Endothelial cell of umbilical vein (primary cell): ENCODE data around the gene TMPRSS6. TPM values are rescaled to one million over a fixed set of nuclear protein-coding genes. Genes with fewer than 3 reads are reported as not detected.

Experiments
- BruUV-seq: library from RNA; stranded (reverse); fragments of 400-500 nt; replicated peaks from 2 replicates; lab custom pipeline; 2021; lab: Mats Ljungman, UMichigan
- CTCF ChIA-PET: fragments of 300-600, 350-600 bp; sonication (Branson Sonifier 250); formaldehyde crosslinking; loops from one replicate; lab custom pipeline; 2021; ENCODE audit warnings: antibody characterized with exemption, inconsistent platforms; lab: Charles Lee
- POLR2A ChIA-PET: fragments of 300-600, 350-600 bp; sonication (Branson Sonifier 250); formaldehyde crosslinking; loops from one replicate; lab custom pipeline; 2021; ENCODE audit warnings: antibody characterized with exemption, inconsistent platforms; lab: Charles Lee
- DNase-seq: peaks from one replicate; pipeline ENCODE4 v3.0.0-alpha.2; 2011; ENCODE audit warnings: low read depth, low spot score
- FAIRE-seq: peaks from 2 replicates; lab custom pipeline; 2011; peaks lifted over from hg19 to GRCh38; lab: Jason Lieb, UNC
- H2AFZ ChIP-seq: 2 replicates; pipeline ENCODE4 v1.6.0; 2012; ENCODE audit warnings: low read depth, low read length, control low read depth, inconsistent platforms
- H3K27ac ChIP-seq: 2 replicates; pipeline ENCODE4 v1.5.1; 2011; ENCODE audit warnings: low read depth, mild to moderate bottlenecking, control low read depth, low read length, moderate library complexity; ENCODE audit not compliant: insufficient read depth
- H3K27me3 ChIP-seq, 2 experiments: 2 replicates each; pipeline versions ENCODE4 v1.6.0 to v1.6.1; 2011; ENCODE audit warnings: low read length in 2 of 2, mixed read lengths in 1 of 2; ENCODE audit not compliant: control insufficient read depth in 2 of 2, insufficient read depth in 2 of 2
- H3K36me3 ChIP-seq, 2 experiments: 2 replicates in 1 of 2; 3 replicates in 1 of 2; pipeline ENCODE4 v1.5.1; 2011; ENCODE audit warnings: low read length in 2 of 2, mild to moderate bottlenecking in 1 of 2, moderate library complexity in 1 of 2; ENCODE audit not compliant: control insufficient read depth in 2 of 2, insufficient read depth in 2 of 2; ENCODE audit errors: extremely low read depth in 1 of 2
- H3K4me1 ChIP-seq: 3 replicates; pipeline ENCODE4 v1.5.1; 2011; ENCODE audit warnings: mild to moderate bottlenecking, low read length; ENCODE audit not compliant: control insufficient read depth, insufficient read depth; ENCODE audit errors: extremely low read depth
- H3K4me2 ChIP-seq: 2 replicates; pipeline ENCODE4 v1.6.1; 2011; ENCODE audit warnings: low read length, control low read depth, mixed read lengths; ENCODE audit not compliant: insufficient read depth
- H3K4me3 ChIP-seq, 3 experiments: fragments of 200-600 bp in 1 of 3; sonication (generic), shearing (Covaris generic) in 1 of 3; replicated peaks in 1 of 3; 2 replicates each; pipeline ENCODE4 v1.5.1; 2011 to 2016; ENCODE audit warnings: control low read depth in 3 of 3, low read length in 3 of 3, mild to moderate bottlenecking in 2 of 3, inconsistent platforms in 1 of 3, low read depth in 1 of 3, moderate library complexity in 1 of 3; ENCODE audit not compliant: insufficient read depth in 1 of 3
- H3K79me2 ChIP-seq: 2 replicates; pipeline ENCODE4 v1.6.0; 2012; ENCODE audit warnings: low read length, inconsistent platforms; ENCODE audit not compliant: control insufficient read depth, insufficient read depth
- H3K9ac ChIP-seq: replicated peaks from 2 replicates; pipeline ENCODE3; 2011; ENCODE audit warnings: low read length, control low read depth; ENCODE audit not compliant: insufficient read depth; ENCODE audit errors: extremely low read depth
- H3K9me1 ChIP-seq: replicated peaks from 3 replicates; pipeline ENCODE4 v1.6.0; 2011; ENCODE audit warnings: mild to moderate bottlenecking, low read length; ENCODE audit not compliant: control insufficient read depth, insufficient read depth; ENCODE audit errors: extremely low read depth
- H3K9me3 ChIP-seq: replicated peaks from 2 replicates; pipeline ENCODE4 v1.5.1; 2012; ENCODE audit warnings: low read length, inconsistent platforms; ENCODE audit not compliant: control insufficient read depth, insufficient read depth
- H4K20me1 ChIP-seq: replicated peaks from 2 replicates; pipeline ENCODE3; 2011; ENCODE audit warnings: mild to moderate bottlenecking, low read length; ENCODE audit not compliant: control insufficient read depth, insufficient read depth; ENCODE audit errors: extremely low read depth
- EZH2 ChIP-seq: IDR thresholded peaks from 2 replicates; pipeline ENCODE4 v1.6.1; 2012; ENCODE audit warnings: borderline replicate concordance, low read depth, mild to moderate bottlenecking, moderate library complexity, low read length, inconsistent platforms; ENCODE audit not compliant: severe bottlenecking
- FOS ChIP-seq: IDR thresholded peaks from 2 replicates; pipeline ENCODE4 v1.6.1; 2011; ENCODE audit warnings: mild to moderate bottlenecking, low read length, moderate library complexity, borderline replicate concordance; ENCODE audit not compliant: insufficient read depth
- GATA2 ChIP-seq: IDR thresholded peaks from 2 replicates; pipeline ENCODE4 v1.7.0; 2011; ENCODE audit warnings: low read depth, mild to moderate bottlenecking, moderate library complexity, mixed read lengths, low read length; ENCODE audit not compliant: insufficient read length, insufficient read depth
- JUN ChIP-seq: IDR thresholded peaks from 2 replicates; pipeline ENCODE4 v1.6.1; 2011; ENCODE audit warnings: borderline replicate concordance, low read depth; ENCODE audit not compliant: insufficient read length, insufficient read depth
- MYC ChIP-seq: IDR thresholded peaks from one replicate; pipeline ENCODE4 v1.6.1; 2011; ENCODE audit warnings: mild to moderate bottlenecking, low read depth, low read length
- POLR2A ChIP-seq: IDR thresholded peaks from 2 replicates; pipeline ENCODE4 v1.6.1; 2012; ENCODE audit warnings: low read depth, mild to moderate bottlenecking, control low read depth, low read length
- POLR2AphosphoS5 ChIP-seq: IDR thresholded peaks from 2 replicates; pipeline ENCODE4 v1.6.1; 2012; ENCODE audit warnings: low read depth, mild to moderate bottlenecking, control low read depth, low read length, moderate library complexity; ENCODE audit not compliant: insufficient read depth
- dilution Hi-C: fragments of 300-500 bp; cut with MboI; formaldehyde crosslinking; loops from one replicate; pipeline ENCODE4 v1.15.0; 2019; ENCODE audit warnings: low sequenced_read_pairs; ENCODE audit not compliant: extremely low pct_ligation_motif_present
- intact Hi-C: fragments of 100-400 bp; cut with micrococcal nuclease; formaldehyde crosslinking; loops from one replicate; pipeline ENCODE4 v1.10.0; 2022
- polyA plus RNA-seq, 4 experiments: library from polyadenylated mRNA; depleted of rRNA in 3 of 4; stranded (reverse) in 3 of 4; unstranded in 1 of 4; fragments of >200 nt; gene quantifications; 2 replicates each; pipeline versions ENCODE4 v1.2.1 to v1.2.3, GENCODE V29; 2011 to 2012; ENCODE audit warnings: missing spikeins in 1 of 4
- total RNA-seq: library from RNA; stranded (reverse); gene quantifications from 2 replicates; pipeline ENCODE4 v1.2.3, GENCODE V29; 2021
- TF ChIP-seq, protein P1 (sequence below), 2 donors: IDR thresholded peaks; 1 replicate in 1 of 2; 2 replicates in 1 of 2; pipeline ENCODE4 v1.5.1; 2011; ENCODE audit warnings: low read length in 2 of 2, mild to moderate bottlenecking in 2 of 2, moderate library complexity in 2 of 2, control low read depth in 1 of 2, inconsistent platforms in 1 of 2, low read depth in 1 of 2; ENCODE audit not compliant: insufficient read depth in 1 of 2; ENCODE audit errors: extremely low read depth in 1 of 2
- TF ChIP-seq, protein P2 (sequence below): IDR thresholded peaks from 2 replicates; pipeline ENCODE4 v1.6.1; 2011; ENCODE audit not compliant: insufficient read depth, insufficient read length

TMPRSS6 gene
- total and polyA plus RNA-seq, 2 donors (not counting 3 experiments of a cell fraction or from before 2014, with no cell fraction given): not detected

DNA sequence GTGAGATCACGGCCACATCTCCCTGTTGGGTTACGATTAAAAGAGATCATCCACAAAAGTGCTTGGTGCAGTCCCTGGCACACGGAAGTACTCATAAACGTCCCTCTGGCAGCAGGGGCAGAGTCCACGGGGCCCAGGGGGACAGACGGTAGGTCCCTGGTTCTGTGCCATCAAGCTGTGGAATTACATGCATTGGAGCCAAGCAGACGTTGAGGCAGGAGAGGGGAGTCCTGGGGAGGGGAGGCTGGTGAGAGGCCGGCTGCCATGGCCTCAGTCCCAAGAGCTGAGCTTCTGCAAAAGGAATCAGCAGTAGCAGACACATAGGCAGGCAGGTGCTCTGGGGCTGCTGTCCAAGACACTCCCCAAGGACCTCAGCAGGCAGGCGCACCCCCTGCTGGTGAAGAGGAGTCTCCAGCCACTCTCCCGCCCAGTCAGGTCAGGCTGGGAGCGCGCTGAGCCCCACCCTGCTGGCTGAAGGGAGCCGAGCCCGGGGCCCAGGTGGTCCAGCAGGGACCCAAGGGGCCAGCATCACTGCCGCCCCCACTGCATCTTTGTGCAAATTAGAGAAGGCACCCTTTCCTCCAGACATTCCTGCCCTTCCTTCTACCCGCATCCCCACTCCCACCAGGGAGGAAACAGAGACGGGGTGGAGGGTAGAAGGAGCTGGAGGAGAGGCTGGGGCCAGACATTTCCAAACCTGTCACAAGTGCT lies 65.5 kb downstream of the TMPRSS6 start:
- no TSS peak for BruUV-seq
- peaks cover 16% of the 10 kb centered on the region for H3K4me1 ChIP-seq
- no peaks in the 10 kb centered on the region for H4K20me1 ChIP-seq
- H3K4me3 ChIP-seq: no peak overlapping the region
- no peak for TF ChIP-seq EZH2
- TF ChIP-seq, protein P1, sequence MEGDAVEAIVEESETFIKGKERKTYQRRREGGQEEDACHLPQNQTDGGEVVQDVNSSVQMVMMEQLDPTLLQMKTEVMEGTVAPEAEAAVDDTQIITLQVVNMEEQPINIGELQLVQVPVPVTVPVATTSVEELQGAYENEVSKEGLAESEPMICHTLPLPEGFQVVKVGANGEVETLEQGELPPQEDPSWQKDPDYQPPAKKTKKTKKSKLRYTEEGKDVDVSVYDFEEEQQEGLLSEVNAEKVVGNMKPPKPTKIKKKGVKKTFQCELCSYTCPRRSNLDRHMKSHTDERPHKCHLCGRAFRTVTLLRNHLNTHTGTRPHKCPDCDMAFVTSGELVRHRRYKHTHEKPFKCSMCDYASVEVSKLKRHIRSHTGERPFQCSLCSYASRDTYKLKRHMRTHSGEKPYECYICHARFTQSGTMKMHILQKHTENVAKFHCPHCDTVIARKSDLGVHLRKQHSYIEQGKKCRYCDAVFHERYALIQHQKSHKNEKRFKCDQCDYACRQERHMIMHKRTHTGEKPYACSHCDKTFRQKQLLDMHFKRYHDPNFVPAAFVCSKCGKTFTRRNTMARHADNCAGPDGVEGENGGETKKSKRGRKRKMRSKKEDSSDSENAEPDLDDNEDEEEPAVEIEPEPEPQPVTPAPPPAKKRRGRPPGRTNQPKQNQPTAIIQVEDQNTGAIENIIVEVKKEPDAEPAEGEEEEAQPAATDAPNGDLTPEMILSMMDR (IDR thresholded peaks at IDR 0.05; ENCODE audit: extremely low read depth in 1 of 2, insufficient read depth in 1 of 2, low read depth in 1 of 2, low read length in 2 of 2): peak; percentile 68 to 83
- no peaks in the 10 kb centered on the region for H3K27me3 ChIP-seq
- no peaks in the 10 kb centered on the region for H3K36me3 ChIP-seq
- POLR2A ChIA-PET: no interaction called here
- no peak overlapping the region for H3K27ac ChIP-seq
- intact Hi-C loops (loop anchor here (1.0 to 2.0 kb wide), 3 partner anchors 58 to 261 kb away; no protein-coding TSS in a partner anchor), dilution Hi-C loops (no loop called here)
- H3K9me1 ChIP-seq: no peaks in the 10 kb centered on the region
- H2AFZ ChIP-seq: no peak overlapping the region
- FAIRE-seq: peak; percentile 49
- peak; percentile 44 for DNase-seq
- H3K79me2 ChIP-seq: no peaks in the 10 kb centered on the region
- H3K9me3 ChIP-seq: no peaks in the 10 kb centered on the region
- CTCF ChIA-PET: interaction anchor here (0.7 to 3.0 kb wide), 14 partner anchors 8 to 500 kb away, joined by 3 to 38 read pairs (median 3); partner anchors contain the start of genes KCTD17, MPST and TST
- no peak overlapping the region for H3K9ac ChIP-seq
- H3K4me2 ChIP-seq: no peak overlapping the region

DNA sequence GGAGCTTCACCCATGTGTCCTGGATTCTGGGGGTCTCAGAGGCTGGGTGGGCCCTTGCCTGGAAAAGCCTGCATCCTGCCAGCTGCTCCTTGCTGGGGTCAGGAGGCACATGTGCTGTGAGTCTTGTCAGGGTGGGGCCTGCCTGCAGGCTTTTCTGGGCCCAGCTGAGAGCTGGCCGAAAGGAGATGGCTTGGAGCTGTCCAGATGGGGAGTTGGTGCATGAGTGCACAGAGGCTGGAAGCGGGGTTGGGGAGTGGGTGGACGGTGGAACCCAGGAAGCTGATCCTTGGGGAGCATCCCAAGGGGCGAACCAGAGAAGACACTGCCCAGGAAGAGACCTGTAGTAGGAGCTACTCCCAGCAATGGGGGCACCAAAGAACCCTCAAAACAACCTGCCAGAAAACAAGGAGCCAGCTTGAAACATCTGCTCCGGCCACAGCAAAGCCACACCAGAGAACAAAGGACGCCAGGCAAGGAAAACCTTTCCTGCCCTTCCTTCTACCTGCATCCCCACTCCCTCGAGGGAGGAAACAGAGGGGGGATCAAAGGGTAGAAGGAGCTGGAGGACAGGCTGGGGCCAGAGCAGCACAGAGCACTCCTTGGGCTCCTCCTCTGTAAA lies 66.2 kb downstream of the TMPRSS6 start:
- no peak overlapping the region for H3K4me2 ChIP-seq
- no peaks in the 10 kb centered on the region for H4K20me1 ChIP-seq
- H3K9me3 ChIP-seq: no peaks in the 10 kb centered on the region
- POLR2A ChIA-PET: no interaction called here
- no peak overlapping the region for H3K27ac ChIP-seq
- no peaks in the 10 kb centered on the region for H3K27me3 ChIP-seq
- dilution Hi-C loops: no loop called here
- FAIRE-seq: no peak
- no peak overlapping the region for H3K4me3 ChIP-seq
- intact Hi-C loops: no loop called here
- H3K79me2 ChIP-seq: no peaks in the 10 kb centered on the region
- no peaks in the 10 kb centered on the region for H3K36me3 ChIP-seq
- no peak overlapping the region for H3K9ac ChIP-seq
- TF ChIP-seq, protein P2, sequence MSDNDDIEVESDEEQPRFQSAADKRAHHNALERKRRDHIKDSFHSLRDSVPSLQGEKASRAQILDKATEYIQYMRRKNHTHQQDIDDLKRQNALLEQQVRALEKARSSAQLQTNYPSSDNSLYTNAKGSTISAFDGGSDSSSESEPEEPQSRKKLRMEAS: no peak
- TF ChIP-seq MYC (no peak), JUN (no peak), GATA2 (no peak), POLR2A (no peak), EZH2 (no peak), FOS (no peak), POLR2AphosphoS5 (no peak)
- TF ChIP-seq, protein P1 (IDR thresholded peaks at IDR 0.05; ENCODE audit: extremely low read depth in 1 of 2, insufficient read depth in 1 of 2, low read depth in 1 of 2, low read length in 2 of 2): no peak
- no TSS peak for BruUV-seq
- H3K4me1 ChIP-seq: peaks cover 16% of the 10 kb centered on the region
- CTCF ChIA-PET: interaction anchor here (0.9 to 3.0 kb wide), 14 partner anchors 9 to 499 kb away, joined by 3 to 38 read pairs (median 4); partner anchors contain the start of genes KCTD17, MPST and TST
- no peak for DNase-seq
- no peaks in the 10 kb centered on the region for H3K9me1 ChIP-seq
- H2AFZ ChIP-seq: no peak overlapping the region
